Skin epidermis (tissue), 12 donors: ENCODE measurements around the gene ARFGAP1.

ENCODE experiments used
- H3K27ac ChIP-seq, 21 experiments: fragments of 200-600 bp; sonication (generic) in 11 of 21; one replicate each; pipeline ENCODE4 v1.5.0; 2020; ENCODE audit warnings: mild to moderate bottlenecking in 3 of 21, inconsistent platforms in 2 of 21, moderate library complexity in 2 of 21
- H3K4me3 ChIP-seq, 7 experiments: fragments of 200-600 bp; sonication (generic) in 2 of 7; one replicate each; pipeline ENCODE4 v1.5.0; 2020; ENCODE audit warnings: inconsistent platforms in 2 of 7, mild to moderate bottlenecking in 2 of 7, moderate library complexity in 1 of 7

Gene ARFGAP1

DNA sequence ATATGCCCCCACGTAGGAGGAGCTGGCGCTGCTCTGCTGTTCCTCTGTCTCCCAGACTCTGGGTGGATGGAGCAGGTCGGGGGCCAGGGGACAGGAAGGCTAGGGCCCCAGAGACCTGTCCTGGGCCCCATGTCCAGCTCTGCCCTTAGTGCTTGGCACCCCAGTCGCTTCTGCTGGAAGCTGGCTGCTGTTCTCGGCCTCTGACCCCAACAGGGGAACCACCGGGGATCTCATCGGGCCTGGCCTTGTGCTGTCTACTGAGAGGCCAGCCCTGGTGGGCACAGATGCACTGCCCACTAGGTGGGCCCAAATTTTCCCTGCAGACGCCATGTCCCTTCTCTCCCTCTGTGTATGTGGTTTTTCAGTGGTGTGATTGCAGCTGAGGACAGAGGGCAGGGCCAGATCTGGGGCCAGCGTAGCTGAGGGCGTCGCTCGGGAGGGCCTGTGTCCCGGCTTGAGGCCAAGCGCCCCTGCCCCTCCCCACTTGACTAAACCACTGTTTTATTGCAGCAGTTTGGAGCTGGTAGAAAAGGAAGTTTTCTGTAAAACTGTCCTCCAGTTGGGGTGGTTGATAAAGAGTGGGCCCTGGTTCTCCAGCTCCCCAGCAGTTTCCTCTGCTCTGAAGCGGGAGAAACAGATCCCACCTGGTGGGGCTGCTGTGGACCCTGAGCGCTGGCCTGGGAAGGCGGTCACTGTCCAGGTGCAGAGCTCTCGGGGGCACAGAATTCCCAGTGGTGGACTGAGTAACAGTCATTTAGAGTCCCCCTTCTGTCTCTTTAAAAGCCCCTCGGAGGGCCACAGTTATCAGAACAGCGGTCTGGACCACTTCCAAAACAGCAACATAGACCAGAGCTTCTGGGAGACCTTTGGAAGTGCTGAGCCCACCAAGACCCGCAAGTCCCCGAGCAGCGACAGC lies 14.4 kb downstream of the ARFGAP1 start:
- Histone ChIP-seq H3K27ac (no peak overlapping the region), H3K4me3 (no peak overlapping the region)

DNA sequence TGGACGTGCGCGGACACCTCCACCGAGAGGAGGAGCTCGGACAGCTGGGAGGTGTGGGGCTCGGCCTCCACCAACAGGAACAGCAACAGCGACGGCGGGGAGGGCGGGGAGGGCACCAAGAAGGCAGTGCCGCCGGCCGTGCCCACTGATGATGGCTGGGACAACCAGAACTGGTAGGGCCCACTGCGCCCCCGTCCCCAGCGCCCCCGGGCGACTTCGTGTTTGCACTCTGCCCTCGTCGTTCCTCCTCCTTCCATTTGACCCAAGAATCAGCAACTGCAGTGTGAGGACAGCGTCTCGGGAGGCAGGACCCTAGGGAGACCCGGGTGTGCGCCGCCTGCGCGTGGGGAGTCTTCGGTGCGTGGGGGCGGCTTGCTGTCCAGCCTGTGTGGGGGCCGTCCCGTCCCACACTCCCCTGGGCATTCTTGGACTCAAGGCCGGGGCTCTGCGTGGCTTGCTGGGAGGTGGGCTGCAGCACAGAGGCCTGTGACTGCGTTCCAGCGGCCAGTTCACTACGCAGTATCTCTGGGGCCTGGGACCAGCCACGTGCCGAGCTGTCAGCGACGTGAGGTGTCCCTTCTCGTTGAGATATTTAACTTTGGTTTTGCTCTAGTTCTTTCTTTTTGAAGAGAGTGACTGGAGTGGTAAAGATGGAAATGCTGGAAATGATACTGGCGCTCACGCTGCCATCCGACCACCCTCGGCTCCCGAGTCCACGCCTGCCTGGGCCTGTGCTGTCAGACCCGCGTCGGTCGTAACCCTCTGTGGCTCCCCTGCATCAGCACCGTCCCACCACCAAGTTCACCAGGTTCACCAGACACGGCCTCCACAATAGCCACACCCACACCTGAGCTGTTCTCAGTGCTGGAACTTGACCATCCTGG lies 15.3 kb downstream of the ARFGAP1 start:
- Histone ChIP-seq H3K4me3 (no peak overlapping the region), H3K27ac (no peak overlapping the region)

DNA sequence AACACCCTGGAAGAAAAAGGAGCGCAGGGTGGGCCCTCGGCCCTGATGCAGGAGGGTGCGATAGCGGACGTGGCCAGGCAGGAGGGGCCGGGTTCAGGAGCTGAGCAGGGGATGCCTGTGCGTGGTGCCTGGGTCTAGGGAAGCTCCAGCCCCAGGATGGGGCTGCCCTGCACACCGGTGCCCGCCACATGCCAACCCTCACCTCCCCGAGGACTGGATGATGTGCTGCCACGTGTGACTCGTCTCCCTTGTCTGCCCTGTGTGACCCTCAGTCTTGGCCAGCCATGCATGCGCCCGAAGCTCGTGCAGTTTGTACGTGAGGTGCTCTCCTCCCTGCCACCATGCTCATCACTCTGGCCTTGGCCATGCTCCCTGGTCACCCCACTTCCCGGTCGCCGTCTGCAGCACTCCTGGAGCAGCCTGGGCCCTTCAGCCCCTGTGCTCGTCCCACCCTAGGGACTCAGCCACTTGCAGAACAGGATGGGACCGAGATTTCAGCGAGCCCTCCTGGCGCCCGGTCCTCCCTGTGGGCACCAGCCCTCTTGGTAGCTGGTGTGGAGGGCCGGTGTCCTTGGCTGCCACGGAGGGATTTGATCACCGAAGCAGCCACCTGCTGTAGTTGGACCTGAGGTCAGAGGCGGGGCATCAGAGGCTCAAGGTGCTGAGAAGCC lies 16.1 kb downstream of the ARFGAP1 start:
- H3K27ac ChIP-seq = no peak overlapping the region
- H3K4me3 ChIP-seq = no peak overlapping the region

GRCh38 chr20:63289311-63290135 lies 16.9 kb downstream of the ARFGAP1 start:
- Histone ChIP-seq H3K27ac (no peak overlapping the region), H3K4me3 (no peak overlapping the region)

DNA sequence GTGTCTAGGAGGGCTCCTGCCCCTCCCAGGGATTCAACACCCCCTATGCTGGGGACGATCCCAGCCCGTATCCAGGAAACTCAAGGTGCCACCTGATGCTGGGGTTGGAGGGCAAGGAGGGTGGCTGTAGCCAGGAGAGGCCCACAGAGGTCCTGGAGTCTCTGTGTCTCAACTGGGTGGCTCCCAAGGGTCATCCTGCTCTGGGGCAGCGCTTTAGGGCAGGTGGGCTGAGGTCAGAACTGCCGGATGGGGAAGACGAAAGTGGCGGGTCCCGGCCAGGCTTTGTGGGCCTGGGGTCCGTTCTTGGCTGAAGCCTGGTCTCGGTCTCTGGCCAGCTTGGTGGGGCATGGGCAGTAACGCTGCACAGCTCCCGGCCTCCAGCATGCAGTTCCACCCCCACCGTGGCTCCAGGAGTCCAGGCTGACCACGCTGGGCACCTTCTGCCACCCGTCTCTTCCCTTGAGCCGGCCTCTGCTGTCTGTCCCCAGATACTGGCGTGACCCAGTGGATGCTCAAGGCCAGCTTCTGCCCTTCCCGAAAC lies 17.6 kb downstream of the ARFGAP1 start:
- H3K4me3 ChIP-seq = no peak overlapping the region
- no peak overlapping the region for H3K27ac ChIP-seq

- Histone ChIP-seq H3K27ac (no peak overlapping the region), H3K4me3 (no peak overlapping the region)
Observed at GRCh38 chr20:63290677-63291472, 18.3 kb downstream of the ARFGAP1 start.

GRCh38 chr20:63291811-63292210 lies 19.2 kb downstream of the ARFGAP1 start:
- H3K27ac ChIP-seq = no peak overlapping the region
- H3K4me3 ChIP-seq = no peak overlapping the region

GRCh38 chr20:63292292-63292701 lies 19.7 kb downstream of the ARFGAP1 start:
- no peak overlapping the region for H3K27ac ChIP-seq
- no peak overlapping the region for H3K4me3 ChIP-seq

GRCh38 chr20:63292904-63293303 lies 20.3 kb downstream of the ARFGAP1 start, which contains the start of gene COL20A1:
Gene COL20A1, plus strand, starts transcription at chr20:63293186. Its CDS starts 1,922 bp downstream, at chr20:63295108.
- Histone ChIP-seq H3K27ac (no peak within 1 kb of the TSS), H3K4me3 (no peak within 1 kb of the TSS)

DNA sequence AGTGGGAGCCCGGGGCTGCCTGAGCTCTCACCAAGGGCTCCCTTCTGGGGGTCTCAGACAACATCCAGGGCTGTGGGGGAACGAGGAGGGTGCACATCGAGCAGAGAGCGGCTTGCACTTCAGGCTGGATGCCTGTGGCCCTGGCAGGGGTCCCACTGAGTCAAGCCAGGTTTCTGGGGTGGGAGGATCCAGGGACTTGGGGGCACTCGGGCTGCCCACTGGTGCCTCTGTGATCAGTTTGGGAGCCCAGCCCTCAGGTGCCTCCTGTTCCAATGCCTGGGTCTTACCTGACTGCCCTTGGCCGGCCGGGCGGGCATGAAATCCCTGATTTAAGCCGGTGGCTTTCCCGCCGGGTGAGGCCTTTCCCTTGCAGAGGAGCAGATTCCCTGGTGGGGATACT lies 20.8 kb downstream of the ARFGAP1 start:
- H3K4me3 ChIP-seq = no peak overlapping the region
- no peak overlapping the region for H3K27ac ChIP-seq

GRCh38 chr20:63293871-63294535 lies 21.4 kb downstream of the ARFGAP1 start:
- H3K27ac ChIP-seq = no peak overlapping the region
- no peak overlapping the region for H3K4me3 ChIP-seq

GRCh38 chr20:63294536-63294900 lies 21.9 kb downstream of the ARFGAP1 start:
- Histone ChIP-seq H3K27ac (no peak overlapping the region), H3K4me3 (no peak overlapping the region)

DNA sequence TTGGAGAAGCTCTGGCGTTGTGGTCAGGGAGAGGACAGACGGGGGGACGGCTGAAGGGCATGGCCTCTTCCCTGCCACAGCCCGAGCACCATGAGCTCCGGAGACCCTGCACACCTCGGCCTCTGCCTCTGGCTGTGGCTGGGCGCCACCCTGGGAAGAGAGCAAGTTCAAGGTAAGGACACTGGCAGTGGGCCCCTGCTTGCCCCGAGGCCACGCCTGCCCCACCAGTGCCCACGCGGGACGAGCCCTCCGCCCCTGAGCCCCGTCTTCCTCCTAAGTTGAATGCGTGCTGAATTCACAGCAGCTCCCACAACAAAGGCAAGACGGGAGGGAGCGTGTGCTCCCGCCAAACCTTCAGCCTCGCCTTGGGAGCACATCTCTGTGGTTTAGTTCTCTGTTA lies 22.4 kb downstream of the ARFGAP1 start:
- Histone ChIP-seq H3K27ac (no peak overlapping the region), H3K4me3 (no peak overlapping the region)

GRCh38 chr20:63295422-63295821 lies 22.8 kb downstream of the ARFGAP1 start:
- Histone ChIP-seq H3K27ac (no peak overlapping the region), H3K4me3 (no peak overlapping the region)

DNA sequence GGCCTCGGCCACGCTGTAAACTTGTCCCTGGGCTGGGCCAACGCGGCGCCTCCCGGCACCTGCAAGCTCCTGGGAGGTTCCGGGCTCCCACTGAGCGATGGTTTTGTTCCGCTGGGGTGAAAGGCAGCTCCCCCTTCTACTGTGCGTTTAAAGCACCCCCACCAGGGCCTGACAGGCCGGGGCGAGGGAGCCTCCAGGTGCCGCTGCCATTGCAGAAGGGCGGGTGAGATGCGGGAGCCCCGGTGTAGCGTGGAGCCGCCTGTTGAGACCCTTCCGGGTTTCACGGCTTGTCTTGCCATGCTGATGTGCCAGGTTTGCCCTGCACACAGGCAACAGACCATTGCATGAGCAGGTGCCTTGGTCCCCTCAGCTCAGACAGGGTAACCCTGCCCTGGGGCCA lies 23.2 kb downstream of the ARFGAP1 start:
- Histone ChIP-seq H3K27ac (no peak overlapping the region), H3K4me3 (no peak overlapping the region)

DNA sequence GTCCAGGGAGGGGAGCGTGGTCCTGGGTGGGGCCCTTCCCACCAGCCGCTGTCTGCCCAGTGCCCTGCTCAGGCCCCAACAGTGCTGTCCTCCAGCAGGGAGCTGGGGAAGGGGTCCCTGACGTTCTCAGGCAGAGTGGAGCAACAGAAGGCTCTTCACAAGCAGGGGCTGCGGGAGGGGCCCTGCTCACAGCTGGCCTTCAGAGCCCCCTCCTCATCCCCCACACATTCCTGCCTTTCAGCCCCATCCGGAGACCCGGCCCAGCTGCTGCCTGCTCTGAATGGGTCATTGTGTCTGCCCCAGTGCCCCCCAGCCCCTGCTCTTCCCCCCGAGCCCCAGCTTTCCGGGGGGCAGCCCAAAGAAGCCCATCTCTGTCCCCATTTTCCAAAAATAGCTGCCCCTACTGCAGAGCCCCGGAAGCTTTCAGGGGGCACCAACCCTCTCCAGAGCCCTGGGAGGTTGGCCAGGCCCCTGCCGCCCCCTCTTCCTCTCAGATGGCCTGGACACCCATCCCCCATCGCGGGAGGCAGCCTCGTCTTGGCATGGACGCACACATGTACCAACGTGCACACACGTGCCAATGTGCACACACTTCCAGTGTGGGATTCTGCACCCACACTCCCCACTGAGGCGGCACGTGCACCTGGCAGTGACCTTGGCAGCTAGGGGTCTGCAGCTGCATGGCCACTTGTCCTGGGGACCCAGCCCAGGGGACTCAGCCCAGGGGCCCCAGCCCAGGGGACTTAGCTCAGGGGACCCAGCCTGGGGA lies 24.1 kb downstream of the ARFGAP1 start:
- H3K4me3 ChIP-seq = no peak overlapping the region
- no peak overlapping the region for H3K27ac ChIP-seq

GRCh38 chr20:63297371-63297781 lies 24.8 kb downstream of the ARFGAP1 start:
- no peak overlapping the region for H3K4me3 ChIP-seq
- no peak overlapping the region for H3K27ac ChIP-seq
